DMS153 treated with DMSO at 0.1 percent for 48 hours (cell line): ENCODE measurements around the gene SLIT3.

Experiments used
- DNase-seq: peaks from one replicate; lab custom pipeline; 2025; ENCODE audit not compliant: unreplicated experiment; lab: John Stamatoyannopoulos, UW

Gene SLIT3

DNA sequence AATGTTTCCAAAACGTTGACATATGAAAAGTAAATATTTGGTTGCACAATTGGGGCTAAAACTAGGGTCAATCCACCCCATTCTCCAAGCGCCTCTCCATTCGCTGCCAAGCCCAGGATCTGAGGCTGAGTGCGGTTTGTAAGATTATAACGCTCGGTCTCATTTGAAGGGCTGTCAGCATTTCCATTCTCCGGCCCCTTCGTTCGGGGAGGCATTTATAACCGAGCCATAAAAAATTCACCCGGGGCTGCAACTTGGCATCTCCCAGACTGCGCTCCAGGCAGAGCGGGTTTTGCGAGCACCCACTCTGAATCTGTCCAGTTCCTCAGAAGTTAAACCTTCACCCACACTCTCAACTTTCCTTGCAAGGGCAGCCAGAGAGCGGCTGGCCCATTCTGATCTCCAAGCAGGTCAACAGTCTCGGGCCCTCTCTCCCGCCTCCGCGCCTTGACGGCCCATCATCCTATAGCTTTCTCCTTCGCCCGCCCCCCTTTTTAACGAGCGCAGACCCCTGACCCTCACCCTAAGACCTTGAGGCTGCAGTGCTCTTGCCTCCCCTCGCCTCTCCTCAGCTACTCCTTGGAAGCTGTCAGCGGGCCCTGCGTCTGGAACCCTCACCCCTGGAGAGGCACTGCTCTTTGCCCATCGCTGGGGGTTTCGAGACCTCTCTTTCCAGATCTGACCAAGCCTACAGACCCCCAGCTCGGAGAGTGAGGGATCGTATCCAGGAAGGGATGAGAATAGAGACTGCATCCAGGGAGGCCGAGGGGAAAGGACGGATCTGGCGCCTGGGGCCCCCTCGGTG lies 1.1 kb downstream of the SLIT3 start:
- DNase-seq, result no peak

DNA sequence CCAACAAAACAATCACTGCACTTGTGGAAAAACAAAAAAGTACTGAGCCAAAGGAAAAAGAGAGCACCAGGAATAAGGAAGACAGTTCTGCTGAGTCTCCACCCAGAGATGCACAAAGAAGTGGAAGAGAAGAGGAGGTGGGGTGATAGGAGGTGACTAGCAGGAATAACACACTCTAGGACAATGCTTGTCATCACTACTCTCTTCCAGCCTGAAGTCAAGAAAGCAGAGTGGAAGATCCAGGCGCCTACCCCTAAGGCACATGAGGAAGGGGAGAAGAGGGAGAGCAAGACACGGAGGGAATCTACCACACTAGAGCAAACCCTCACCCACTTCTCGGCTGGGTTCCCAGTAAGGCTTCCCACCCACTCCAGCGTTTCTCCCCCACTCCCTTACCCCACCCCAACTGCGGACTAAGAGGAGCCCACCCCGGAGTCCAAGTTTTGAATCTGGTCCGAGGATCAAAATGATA lies 1.7 kb downstream of the SLIT3 start:
- no peak for DNase-seq

- no peak for DNase-seq
These were observed 2.7 kb downstream of the SLIT3 start for GRCh38 chr5:169298193-169298592.

DNA sequence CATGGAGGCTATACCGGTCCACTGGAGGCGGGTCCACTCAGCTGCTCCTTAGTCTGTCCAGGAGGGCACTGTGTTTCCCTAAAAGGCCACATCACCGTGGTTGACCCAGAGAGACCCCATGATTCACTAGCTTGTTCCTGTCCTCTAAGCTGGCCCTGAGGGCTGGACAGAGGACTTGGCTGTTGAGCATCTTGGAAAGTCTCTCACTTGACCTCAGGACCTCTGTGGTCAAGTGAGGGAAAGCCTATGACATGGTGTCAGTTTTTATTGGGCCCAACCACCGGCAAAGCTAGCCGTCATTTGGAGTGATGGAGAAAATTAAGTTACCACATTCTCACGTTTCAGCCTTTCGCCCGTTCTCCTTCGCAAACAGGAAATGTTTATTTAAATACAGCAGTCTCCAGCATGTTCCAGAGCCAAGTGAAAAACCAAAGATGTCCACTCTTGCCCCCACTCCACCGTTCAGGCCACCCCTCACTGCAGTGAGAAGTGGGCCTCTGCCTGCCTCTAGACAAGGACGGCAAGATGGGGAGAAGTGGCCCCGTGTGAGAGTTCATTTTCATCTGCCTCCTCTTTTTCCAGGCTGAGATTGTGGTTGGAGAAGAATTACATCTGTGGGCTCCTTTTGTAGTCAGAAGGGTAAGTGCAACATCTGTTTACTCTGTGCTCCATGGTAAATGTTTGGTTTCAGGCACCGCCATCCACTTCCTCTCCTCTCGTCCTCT lies 4.4 kb downstream of the SLIT3 start:
- no peak for DNase-seq

GRCh38 chr5:169295306-169295705 lies 5.6 kb downstream of the SLIT3 start:
- no peak for DNase-seq

DNA sequence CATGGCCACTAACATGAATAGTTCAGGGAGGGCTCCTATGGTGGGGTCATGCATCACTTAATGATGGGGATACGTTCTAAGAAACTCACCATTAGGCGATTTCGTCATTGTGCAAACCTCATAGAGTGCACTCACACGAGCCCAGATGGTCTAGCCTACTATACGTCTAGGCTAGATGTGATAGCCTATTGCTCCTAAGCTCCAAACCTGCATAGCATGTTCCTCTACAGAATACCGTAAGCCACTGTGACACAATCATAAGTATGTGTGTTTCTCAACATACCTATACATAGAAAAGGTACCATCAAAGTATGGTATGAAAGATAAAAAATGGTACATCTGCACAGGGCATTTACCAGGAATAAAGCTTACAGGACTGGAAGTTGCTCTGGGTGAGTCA lies 6.3 kb downstream of the SLIT3 start:
- DNase-seq, result no peak

DNA sequence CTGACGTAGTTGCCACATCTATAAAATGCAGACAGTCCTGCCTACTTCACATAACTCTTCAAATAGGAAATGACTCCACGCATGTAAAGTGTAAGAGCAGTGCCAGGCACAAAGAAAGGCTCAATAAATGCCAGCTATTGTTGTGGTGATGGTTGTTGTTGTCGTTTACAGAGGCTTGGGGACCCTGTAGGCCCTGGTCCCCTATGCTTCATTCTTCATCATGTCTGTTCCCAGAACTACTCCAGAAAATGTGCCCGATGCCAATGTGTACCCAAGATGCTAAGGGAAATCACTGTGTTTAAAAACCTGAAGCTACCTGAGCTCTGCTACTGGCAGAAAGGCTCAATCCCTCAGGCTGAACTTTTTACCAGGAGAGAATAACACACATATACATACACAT lies 9.1 kb downstream of the SLIT3 start:
- DNase-seq, result no peak

- DNase-seq, result no peak
These were observed 10.0 kb downstream of the SLIT3 start for GRCh38 chr5:169290895-169291294.

DNA sequence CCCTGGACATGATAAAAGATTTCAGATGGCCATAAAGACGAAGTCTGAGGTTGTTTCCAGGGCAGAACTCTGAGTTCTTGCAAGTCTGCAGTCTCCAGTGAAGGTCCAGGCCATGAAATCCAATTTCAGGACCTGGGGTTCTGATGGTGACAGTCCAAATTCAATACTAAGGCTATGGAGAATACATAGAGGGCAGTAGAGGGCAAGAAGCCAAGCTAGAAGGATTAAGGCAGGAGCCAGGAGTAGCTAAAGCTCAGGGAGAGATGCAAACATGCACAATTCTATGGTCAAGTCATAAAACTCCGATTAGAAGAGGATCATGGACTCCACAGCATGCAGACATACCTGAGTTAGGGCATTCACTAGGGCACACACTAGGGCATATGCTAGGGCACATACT lies 11.4 kb downstream of the SLIT3 start:
- DNase-seq, result no peak

DNA sequence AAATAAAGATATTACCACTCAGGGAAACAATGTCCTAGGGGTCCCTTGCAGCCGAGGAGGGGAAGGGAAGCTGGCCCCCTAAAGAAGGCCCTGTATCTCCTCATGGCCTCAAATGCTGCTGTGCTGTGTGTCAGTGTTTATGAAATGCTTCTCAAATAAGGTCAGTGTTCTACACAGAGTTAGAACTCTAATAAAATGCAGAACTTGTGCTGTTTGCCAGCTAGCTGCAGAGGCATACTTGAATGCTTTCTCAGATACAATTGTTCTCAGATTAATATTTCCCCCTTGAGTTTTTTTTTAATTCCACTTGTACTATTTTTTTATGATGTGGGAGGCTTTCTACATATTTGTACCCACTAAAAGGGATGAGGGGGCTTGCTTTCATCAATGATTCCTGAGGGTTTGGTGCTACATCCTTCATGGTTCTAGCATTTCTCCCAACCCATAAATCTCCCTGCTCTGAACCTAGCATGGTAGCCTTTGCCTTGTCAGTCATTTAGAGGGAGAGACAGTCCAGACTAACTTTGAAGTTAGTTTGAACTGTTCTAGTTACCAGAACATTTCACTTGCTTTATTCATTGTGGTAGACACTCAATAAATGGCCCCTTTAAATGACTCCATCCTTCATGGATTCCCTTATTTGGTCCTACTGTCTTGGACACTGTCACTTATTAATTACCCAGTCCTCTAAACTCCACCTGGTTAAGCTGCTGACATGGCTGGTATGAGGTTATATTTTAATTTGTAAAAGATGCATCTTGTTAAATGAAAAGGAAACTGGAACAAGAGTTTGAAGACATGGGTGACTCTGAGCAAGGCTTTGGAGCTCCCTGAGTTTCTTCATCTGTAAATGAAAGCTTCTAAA lies 12.6 kb downstream of the SLIT3 start:
- no peak for DNase-seq

DNA sequence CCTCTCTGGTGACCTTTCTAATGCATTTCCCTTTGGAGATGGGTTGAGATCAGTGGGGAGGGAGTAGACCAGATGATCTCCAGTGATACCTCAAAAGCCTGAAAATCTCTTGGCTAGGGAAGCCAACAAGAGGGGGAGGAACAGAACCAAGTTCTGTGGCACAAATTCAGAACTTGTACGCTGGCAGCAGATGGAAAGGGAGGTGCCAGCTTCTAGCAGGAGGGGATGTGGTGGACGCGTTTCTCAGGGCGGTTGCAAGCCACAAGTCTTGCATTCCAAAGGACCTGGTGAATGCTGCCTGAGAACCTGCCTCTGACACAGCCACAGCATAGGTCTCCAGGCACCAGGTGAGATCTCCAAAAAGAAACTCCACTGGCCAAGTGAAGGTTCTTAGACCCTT lies 13.4 kb downstream of the SLIT3 start:
- DNase-seq, result no peak

DNA sequence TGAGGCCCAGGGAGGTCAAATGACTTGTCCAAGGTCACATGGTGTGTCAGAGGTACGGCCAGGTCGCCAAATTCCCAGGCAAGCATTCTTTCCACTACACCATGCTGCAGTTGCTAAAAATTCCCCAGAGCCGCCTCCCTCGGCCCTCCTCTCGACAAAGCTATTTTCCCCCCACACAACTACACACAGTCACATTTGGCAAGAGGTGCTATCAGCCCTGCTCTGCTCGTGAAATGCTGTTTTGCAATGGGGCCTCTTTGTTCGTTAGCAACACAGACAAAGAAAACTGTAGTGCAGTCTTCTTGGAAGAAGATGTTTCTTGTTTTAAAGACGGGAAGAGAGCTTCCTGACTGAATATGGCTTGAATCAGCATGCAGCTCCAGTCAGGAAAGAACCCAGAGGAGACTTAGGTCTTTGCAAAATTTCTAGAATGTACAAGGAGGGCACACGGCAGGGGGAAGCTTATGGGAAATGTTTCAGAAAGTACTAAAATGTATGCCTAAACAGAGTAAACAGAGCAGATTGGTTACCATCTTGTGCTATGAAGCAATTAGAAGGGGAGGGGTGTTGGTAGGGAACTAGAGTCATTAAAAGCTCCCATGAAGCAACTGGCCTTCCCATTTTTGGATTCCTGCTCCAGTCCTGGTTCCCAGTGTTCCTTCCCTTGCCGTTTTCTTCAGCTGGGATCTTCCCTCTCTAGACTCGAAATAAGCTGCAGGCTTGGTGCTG lies 14.2 kb downstream of the SLIT3 start:
- DNase-seq, result no peak

- no peak for DNase-seq
These were observed 17.1 kb downstream of the SLIT3 start for GRCh38 chr5:169283887-169284286.

- DNase-seq, result no peak
These were observed 19.3 kb downstream of the SLIT3 start for GRCh38 chr5:169281625-169282024.

DNA sequence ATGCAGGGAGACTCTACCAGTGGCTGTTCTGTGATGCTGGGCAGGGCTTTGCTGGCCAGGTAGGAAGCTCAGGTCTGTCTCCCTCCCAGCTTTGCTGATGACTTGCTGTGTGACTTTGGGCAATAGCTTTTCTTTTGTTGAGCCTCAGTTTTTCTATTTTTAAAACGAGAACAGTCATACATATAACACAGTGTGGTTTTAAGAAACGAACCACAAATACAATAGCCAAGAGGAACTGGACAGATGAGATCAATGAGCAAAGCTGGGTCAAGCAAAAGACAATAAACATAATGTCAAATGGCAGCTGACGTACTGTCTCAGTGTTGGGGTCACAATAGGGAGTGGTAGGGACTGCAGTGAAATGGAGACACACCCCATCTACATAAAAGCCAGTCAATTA lies 20.2 kb downstream of the SLIT3 start:
- no peak for DNase-seq

DNA sequence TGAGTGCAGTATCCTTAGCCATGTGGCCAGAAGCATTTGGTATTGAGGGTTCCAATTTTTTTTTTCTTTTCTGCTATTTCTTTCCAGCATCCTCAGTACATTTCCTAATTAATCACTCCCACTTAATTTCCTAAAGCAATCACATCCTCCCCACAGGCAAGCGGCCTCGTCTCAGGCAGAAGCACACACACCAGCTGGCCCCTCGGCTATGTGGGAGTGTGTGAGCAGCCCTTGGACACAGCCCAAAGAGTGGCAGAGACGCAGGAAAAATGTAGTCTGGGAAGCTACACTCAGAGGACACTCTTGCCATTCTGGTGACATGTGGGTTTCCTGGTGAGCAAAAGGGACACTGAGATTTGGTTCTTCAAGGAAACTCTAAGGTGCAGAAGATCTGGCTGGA lies 20.7 kb downstream of the SLIT3 start:
- no peak for DNase-seq

- DNase-seq, result no peak
These were observed 21.8 kb downstream of the SLIT3 start for GRCh38 chr5:169279125-169279524.

GRCh38 chr5:169273881-169274280 lies 27.1 kb downstream of the SLIT3 start:
- DNase-seq, result no peak

DNA sequence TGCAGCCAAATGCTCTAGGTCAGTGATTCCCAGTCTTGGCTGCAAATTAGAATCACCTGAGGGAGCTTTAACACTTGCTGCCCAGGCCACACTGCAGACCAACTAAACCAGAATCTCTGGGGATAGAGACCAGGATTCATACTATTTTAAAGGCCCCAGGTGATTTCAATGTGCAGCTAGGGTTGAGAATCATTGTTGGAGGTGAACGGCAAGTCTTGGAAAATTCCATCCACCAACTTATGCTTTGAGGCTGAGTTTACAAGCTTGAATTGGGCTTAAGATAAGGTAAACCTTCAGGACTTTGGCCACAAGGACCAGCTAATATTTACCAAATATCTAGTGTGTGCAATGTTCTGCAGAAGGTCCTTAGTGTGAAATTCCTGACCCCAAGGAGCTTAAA lies 27.5 kb downstream of the SLIT3 start:
- DNase-seq, result no peak

- no peak for DNase-seq
These were observed 28.1 kb downstream of the SLIT3 start for GRCh38 chr5:169272731-169273427.
